ENCODE measurements around the gene LRRC3.
"Not testable (repeated sequence)": the region's sequence is repeated elsewhere in the genome, so short reads cannot be mapped to it uniquely, and the experiment has no call there.

LRRC3 gene

DNA sequence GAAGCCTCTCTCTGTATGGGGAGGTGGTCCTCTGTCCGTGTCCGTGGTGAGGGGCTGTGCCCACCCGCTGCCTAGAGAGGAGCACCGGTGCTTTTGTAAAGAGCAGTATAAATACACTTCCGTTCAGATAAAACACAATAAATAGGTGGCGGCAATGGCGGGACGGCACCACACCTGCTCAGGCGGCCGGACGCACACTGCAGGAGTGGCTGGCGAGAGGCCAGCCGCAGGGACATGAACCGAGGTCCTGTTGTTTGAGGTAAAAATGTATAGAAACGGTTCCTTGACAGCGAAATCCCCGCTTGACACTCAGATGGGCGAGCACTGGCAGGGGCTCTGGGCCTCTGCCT lies 43.9 kb downstream of the LRRC3 start:
- no peak for DNase-seq

DNA sequence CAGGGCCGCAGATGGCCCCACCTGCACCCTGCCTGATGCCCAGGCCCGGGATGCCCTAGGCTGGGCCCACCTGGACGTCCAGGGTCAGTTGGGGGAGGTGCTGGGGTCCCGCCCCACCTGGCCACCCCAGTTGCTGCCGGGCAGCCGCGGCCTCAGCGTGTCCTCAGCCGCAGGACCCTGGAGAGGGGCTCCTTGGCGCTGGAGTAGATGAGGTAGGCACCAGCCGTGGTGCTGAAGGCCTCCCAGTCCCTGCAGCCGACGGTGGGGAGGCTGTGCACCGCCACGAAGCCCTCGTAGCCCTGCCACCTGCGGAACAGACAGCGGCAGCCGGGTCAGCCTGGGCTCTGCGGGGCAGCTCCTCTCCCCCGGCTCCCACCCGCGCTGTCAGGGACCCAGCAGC lies 44.3 kb downstream of the LRRC3 start:
- DNase-seq = no peak

DNA sequence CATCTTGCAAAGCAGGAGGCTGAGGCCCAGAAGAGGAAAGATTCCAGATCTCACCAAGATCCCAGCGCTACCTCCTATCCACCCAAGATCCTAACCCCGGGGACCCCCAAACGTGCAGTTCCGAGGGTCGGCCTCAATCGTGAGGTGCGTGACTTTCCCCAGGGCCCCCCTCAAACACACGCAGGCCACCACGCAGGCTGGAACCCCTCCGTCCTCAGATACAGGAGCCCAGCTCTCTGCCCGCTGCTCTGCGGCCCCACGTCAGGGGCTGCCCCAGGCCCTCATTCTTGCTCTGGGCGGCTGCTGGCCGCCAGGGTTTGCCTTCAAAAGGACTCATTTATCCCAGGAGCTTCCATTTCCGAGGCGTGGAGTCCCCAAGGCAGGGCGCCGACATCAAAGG lies 44.8 kb downstream of the LRRC3 start:
- DNase-seq = no peak

DNA sequence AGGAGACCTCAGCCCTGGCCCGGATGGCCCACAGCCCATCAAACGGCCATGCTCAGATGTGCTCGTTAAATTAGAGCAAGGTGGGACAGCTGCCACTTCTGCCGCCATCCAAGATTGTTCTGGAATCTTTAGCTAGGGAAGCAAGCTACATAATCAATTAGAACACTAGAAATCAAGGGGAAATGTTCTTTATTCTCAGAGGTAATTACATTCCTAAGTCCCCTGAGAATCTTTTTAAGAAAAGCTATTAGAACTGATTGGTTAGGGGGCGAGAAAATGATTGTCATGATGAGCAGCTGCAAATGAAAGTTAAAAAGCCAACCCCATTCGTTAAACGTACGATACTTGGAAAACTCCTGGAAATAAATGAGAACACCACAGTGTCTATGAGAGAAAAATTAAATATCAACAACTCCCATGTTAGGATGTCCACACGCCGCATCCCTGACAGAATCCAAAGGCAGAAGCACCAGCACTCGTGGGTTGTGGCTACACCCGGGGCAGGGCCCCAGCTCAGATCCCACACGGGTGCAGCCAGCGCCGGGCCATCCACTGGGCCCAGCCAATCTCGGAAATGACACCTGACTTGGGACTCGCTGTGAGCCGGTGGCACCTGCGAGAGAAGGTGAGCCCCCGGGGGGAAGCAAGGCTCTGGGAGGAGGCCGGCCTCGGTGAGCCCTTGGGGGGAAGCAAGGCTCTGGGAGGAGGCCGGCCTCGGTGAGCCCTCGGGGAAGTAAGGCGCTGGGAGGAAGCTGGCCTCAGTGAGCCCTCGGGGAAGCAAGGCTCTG lies 47.1 kb downstream of the LRRC3 start:
- no peak for DNase-seq

DNA sequence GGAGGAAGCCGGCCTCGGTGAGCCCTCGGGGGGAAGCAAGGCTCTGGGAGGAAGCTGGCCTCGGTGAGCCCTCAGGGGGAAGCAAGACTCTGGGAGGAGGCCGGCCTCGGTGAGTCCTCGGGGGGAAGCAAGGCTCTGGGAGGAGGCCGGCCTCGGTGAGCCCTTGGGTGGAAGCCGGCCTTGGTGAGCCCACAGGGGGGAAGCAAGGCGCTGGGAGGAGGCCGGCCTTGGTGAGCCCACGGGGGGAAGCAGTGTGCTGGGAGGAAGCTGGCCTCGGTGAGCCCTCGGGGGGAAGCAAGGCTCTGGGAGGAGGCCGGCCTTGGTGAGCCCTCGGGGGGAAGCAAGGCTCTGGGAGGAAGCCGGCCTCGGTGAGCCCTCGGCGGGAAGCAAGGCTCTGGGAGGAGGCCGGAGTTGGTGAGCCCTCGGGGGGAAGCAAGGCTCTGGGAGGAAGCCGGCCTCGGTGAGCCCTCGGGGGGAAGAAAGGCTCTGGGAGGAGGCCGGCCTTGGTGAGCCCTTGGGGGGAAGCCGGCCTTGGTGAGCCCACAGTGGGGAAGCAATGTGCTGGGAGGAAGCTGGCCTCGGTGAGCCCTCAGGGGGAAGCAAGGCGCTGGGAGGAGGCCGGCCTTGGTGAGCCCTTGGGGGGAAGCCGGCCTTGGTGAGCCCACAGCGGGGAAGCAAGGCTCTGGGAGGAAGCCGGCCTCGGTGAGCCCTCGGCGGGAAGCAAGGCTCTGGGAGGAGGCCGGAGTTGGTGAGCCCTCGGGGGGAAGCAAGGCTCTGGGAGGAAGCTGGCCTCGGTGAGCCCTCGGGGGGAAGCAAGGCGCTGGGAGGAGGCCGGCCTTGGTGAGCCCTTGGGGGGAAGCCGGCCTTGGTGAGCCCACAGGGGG lies 47.9 kb downstream of the LRRC3 start:
- not testable (repeated sequence) for DNase-seq

DNA sequence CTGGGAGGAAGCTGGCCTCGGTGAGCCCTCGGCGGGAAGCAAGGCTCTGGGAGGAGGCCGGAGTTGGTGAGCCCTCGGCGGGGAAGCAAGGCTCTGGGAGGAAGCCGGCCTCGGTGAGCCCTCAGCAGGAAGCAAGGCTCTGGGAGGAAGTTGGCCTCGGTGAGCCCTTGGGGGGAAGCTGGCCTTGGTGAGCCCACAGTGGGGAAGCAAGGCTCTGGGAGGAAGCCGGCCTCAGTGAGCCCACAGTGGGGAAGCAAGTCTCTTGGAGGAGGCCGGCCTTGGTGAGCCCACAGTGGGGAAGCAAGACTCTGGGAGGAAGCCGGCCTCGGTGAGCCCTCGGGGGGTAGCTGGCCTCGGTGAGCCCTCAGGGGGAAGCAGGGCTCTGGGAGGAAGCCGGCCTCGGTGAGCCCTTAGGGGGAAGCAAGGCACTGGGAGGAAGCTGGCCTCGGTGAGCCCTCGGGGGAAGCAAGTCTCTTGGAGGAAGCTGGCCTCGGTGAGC lies 48.6 kb downstream of the LRRC3 start:
- no peak for DNase-seq

DNA sequence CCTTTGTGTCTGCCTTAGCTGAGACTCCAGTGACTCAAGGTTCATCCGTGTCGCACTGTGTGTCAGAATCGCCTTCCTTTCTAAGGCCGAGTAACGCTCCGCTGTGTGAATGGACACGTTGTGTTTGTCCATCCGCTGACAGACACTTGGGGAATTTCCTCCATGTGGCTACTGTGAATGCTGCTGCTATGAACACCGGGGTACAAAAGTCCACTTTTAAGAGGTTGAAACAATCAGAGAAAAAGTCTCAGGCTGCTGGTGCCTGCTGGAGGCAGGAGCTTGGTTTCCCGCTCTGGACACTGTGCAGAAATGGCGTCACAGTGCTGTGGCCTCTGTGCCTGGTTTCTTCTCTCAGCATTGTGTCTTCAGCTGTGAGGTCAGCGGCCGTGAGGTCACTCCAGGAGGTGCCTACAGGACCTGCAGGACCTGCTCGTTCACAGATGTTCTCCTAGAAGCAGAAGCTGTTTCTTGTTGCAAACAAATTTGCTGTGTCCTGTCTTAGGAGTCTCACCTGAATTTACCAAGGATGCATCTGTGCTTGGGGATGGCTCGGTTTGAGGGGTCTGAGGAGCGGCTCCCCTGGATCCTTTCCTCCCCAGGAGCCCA lies 50.5 kb downstream of the LRRC3 start:
- no peak for DNase-seq

DNA sequence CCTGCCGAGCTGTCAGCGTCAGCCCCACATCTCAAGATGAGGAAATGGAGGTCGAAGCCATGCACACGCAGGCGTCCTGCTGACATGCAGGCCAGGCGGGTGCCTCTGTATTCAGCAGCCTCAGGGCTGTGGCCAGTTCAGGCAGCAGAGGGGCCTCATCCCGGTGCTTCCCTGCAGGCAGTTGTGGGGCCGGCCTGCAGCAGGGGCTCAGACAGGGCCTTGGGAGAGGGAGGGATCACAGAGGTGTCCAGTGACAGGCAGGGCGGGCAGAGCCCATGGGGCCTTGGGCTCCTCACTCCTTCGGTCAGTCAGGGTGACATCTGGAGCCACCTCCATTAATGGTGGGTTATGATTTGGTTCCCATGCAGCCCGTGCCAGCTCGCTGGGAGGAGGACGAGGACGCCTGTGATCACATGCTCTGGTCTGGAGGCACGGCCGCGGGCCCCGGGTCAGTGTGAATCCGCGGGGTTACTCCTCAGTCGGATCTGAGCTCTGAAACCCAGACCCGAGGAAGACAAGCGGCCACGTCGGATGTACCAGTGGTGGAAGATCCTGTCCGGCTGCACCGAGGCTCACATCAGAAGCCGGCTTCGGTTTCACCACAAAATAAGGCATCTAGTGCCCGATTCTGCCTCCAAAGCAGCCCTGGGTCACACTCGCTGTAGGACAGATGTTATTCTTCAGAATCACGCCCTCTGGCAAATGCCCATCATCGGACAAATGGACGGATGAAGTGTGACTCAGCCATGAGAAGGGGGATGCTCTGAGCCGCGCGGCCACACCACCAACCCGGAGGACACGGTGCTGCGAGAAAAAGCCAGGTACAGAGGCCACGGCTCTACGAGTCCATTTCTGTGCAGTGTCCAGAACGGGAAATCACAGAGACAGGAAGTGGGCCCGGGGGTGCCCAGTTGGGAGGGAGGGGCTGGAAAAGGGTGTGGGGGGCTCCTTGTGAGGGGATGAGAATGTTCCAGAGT lies 51.3 kb downstream of the LRRC3 start:
- DNase-seq = no peak

DNA sequence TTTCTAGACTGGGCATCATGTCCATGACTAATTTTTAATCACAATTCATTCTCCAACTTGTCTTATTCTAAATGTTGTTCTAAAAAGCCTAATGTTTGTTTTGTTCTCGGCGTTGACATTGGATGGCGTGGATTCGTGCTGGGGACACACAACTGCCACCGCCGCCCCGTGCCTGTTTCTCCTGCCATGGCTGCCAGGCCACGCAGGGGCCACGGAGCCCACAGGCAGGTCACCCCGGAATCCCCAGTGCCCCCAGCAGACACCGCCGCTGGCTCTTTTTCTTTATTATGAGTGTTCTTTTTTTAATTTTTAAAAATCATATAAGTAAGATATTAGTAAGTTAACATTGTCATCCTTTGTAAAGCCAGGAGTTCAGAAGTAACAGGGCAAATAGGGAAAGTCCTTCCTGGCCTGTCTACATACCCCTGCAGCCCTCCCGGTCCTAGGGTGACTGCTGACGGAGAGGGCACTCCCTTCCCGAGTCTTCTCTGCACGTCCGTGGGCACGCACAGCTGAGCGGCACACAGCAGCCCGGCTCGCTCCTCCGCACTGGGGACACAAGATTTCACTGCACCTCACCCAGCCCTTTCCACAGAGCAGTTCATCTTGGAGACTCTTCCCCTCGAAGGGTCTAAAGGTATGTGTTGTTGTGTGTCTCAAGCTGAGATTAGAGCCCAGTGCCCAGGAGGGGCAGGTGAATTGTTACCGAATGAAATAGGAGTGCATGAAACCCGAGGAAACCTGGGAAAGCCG lies 52.5 kb downstream of the LRRC3 start:
- DNase-seq = no peak

DNA sequence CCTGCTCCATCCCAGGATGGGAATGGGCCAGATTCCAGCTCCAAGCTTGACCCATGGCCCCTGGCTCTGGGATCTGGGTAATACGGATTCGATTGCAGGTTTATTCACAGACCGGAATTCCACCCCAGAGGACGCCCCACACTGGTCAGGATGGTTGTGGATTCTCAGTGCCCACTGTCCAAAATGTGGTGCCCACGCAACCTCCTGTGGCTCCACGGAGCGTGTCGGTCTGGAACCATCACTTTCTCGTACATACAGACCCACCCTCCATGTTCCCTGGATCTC lies 53.1 kb downstream of the LRRC3 start:
- DNase-seq = no peak

DNA sequence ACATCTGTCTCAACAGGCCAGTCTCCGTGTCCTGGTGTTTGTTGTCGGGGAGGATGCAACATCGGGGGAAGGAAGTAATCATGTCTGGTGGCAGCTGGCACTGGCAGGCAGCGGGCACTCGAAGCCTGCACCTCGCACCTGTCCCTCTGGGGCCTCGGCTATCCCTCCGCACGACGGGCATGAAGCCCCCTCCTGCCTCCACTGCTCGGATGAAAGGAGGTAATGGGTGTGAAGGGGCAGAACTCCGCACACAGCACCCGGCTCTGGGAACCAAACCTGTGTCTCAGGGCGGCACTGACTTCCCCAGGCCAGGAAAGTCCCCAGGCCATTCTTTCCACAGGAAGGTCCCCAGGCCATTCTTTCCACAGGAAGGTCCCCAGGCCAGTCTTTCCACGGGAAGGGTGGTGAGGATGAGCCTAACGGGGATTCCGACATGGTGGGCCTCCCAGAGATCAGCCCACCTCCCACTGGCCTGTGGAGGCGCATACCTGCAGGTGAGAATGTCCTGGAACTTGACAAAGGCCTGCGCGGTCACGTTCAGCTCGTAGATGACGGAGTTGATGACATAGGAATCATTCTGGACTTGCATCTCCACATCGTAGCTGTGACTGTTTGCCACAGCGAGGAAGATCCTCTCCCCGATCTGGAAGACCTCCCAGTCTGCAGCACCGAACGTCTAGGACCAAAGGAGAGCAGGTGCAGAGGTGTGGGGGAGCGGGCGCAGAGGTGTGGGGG lies 53.6 kb downstream of the LRRC3 start:
- DNase-seq = no peak

DNA sequence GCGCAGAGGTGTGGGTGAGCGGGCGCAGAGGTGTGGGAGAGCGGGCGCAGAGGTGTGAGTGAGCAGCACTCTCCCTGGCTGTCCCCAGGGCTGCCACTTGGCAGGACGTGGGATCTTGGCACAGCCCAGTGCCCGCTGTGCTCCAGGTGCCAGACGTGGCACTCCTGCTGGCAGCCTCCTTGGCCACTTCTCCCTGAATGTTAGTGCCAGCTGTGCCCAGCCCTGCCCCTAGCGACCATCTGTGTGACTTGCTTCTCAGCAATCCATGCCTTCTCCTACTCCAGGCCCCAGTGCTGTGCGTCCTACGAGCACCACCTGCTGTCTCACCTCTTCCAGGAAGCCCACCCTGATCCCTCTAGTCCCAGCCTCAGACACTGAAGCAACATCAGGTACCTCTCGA lies 54.2 kb downstream of the LRRC3 start:
- DNase-seq = no peak

DNA sequence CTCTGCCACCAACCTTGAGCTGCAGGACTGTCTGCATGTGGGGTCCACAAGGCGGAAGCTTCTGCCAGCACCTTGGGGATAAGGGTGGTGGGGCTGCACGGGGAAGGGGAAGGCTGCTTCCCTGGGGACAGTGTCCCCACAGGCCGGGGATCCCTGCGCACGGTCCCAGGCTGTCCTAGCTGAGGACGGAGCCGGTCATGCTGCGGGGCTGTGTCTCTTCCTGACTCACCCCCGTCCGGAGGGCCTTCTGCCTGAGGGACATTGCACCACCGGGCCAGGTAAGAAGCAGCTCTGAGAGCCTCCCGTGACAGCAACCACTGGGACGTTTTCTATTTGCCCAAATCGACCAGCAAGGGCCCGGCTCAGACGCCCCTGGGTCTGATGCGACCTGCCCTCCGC lies 54.8 kb downstream of the LRRC3 start:
- no peak for DNase-seq

DNA sequence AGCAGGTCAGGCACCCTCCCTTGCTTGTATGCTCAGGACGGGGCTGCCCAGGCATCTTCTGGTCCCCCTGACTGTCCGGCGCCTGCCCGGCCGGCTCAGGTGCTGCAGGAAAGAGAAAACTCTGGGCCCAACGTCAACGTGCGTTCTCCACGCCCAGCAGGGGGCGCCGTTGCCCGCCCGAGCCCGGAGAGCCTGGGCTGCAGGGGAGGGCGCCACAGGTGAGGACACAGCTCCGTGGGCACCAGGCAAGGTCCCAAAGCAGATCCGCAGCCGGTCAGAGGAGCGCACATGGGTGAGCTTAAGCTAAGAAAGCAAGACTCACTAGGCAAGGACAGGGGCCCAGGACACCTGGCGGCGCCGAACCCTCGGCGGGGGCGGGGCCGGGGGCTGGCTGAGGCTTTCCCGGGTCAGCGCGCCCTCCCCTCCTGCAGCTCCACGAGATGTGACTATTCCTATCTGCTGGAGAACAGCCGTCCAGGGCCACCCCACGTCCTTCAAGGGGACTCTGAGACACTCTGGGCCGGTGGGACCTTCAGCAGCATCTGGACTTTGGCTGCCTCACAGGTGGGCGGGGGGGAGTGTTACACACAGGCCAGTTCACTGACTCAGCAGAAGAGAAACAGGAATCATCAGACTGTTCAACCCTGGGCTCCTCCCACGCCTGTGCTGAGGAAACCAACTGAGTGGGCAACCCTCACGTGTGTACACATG lies 55.4 kb downstream of the LRRC3 start:
- no peak for DNase-seq

DNA sequence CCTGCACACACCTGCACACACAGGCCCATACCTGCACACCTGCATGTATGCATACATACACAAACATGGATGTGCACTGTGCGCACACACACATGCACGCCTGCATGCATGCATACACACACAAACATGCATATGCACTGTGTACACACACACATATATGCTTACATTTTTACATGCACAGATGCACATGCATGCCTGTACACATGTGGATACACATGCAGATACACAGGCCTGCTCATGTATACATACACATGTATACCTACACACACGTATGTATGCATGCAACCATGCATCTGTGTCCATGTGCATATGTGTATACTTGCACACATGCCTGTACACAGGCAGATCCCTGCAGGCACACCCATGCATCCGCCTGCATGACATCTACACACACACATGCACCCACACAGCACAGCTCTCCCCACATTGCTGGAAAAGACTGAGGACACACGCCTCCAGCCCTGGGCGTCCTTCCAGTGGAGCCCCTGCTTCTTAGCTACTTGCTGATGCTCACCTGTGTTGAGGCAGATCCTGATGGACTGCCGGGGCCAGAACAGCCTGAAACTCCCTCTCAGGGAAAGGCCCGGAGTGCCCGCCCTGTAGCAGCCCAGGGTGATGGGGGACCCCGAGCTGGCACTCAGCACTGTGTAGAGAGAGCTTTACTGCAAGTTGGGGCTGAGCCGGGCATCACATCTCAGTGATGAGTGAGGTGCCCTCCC lies 56.1 kb downstream of the LRRC3 start:
- no peak for DNase-seq

All from cerebellar nuclear complex (tissue), 1 donor.